ENCODE measurements around the gene CCDC83. TPM values are rescaled to one million over a fixed set of nuclear protein-coding genes. Genes with fewer than 3 reads are reported as not detected.

The CCDC83 gene
- total RNA-seq, 1 donor, result not detected

DNA sequence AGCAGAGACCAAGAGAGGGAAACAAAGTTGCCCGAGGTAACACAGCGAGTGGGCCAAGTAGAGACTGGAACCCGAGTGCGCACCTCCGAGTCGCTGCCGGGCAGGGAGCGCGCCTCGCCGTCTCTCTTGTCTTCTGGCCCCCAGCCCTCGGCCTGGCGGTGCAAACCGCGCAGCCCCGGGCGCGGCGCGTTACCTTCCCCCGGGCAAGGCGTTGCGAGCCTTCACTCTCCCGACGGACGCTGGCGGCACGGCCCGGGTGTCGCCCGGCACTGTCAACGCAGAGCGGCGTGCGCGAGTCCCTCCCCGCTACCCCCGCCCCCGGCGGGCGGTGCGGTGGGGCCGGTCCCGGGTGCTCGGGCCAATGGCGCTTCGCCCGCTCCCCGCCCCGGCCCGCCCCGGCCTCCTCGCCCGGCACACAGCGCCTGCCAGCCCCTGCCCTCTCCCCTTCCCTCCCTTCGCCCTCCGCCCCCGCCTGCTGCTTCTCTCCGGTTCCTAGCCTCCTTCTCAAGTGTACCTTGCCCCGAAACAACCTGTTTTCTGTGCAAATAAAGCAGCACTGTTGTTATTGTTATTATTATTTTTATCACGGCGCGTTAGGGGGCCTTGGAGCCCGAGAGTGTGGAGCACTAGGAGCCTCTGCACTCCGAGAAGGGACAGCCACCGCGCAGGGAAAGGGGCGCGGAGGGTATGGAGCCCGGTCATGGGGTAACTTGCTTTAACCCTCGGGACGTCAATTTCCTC is 44.1 kb upstream of the CCDC83 start, which contains the start of gene SYTL2:
SYTL2 (minus strand) TSS at position 271 of the 741 bp plus-strand sequence. CDS start 53,416 bp downstream, outside the sequence.
- DNase-seq (ENCODE audit: low read depth), result peak; percentile 44
- peak within 1 kb of the TSS; percentile 66 for H3K4me3 ChIP-seq (ENCODE audit: low read depth, low read length)
- TF ChIP-seq, protein P1, sequence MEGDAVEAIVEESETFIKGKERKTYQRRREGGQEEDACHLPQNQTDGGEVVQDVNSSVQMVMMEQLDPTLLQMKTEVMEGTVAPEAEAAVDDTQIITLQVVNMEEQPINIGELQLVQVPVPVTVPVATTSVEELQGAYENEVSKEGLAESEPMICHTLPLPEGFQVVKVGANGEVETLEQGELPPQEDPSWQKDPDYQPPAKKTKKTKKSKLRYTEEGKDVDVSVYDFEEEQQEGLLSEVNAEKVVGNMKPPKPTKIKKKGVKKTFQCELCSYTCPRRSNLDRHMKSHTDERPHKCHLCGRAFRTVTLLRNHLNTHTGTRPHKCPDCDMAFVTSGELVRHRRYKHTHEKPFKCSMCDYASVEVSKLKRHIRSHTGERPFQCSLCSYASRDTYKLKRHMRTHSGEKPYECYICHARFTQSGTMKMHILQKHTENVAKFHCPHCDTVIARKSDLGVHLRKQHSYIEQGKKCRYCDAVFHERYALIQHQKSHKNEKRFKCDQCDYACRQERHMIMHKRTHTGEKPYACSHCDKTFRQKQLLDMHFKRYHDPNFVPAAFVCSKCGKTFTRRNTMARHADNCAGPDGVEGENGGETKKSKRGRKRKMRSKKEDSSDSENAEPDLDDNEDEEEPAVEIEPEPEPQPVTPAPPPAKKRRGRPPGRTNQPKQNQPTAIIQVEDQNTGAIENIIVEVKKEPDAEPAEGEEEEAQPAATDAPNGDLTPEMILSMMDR (IDR thresholded peaks at IDR 0.05; ENCODE audit: insufficient read depth, low read depth, low read length), result no peak

DNA sequence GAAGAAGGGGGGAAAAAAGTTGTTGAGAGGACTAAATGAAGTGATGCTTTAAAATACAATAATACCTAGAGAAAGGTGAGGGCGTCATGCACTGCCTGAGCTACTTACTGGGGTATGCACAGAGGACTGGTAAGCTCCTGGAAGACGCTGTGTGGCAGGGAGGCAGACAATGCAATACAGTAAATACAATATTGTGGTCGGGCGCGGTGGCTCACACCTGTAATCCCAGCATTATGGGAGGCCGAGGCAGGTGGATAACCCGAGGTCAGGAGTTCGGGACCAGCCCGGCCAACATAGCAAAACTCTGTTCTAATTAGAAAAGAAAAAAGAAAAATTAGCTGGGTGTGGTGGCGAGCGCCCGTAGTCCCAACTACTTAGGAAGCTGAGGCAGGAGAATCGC is 43.6 kb upstream of the CCDC83 start:
- TF ChIP-seq, protein P1 (IDR thresholded peaks at IDR 0.05; ENCODE audit: insufficient read depth, low read depth, low read length), result no peak
- H3K4me3 ChIP-seq (ENCODE audit: low read depth, low read length), result peak overlapping the region; percentile 66
- DNase-seq (ENCODE audit: low read depth), result no peak

DNA sequence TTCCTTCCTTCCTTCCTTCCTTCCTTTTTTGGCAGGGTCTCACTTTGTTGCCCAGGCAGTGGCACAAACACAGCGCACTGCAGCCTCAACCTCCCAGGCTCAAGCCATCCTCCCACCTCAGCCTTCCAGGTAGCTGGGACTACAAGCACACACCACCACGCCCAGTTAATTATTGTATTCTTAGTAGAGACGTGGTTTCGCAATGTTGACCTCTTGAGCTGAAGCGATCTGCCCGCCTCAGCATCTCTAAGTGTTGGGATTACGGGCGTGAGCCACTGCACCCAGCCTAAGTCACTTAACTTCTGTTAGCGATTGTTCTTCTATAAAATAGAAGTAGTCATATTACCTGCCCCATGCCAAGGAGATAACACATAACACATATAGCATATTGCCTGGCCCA is 41.5 kb upstream of the CCDC83 start:
- DNase-seq (ENCODE audit: low read depth), result no peak

DNA sequence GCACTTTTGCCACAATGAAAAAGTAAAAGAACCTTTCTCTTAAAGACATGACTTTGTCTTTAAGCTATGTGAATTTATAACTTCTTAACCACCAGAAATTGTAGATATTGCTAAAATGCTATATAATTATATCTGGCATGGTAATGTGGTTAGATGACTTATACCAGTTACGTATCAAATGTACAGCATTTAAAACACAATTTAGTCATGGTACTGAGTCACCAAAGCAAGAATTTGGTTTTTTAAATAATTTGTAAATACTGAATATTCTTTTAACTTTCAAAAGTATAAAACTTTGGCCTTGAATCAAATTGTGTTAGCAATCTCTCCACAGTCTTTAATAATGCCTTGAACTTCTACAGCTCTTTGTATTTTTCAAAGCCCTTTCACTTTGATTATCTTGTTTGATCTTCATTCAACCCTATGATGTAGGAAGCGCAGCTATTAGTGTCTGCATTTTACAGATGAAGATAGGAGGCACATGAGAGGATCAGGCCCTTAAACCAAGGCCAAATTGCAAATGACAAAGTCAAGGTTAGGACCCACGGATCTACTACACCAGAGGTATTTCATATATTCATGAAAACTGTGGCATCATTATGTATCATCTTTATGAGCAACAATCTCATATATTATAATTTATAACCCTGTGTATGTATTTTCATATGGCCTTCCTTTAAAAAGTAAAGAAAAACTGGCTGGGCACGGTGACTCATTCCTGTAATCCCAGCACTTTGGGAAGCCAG is 39.8 kb upstream of the CCDC83 start:
- DNase-seq (ENCODE audit: low read depth), result peak; percentile 56
- no peak overlapping the region for H3K4me3 ChIP-seq (ENCODE audit: low read depth, low read length)
- TF ChIP-seq, protein P1 (IDR thresholded peaks at IDR 0.05; ENCODE audit: insufficient read depth, low read depth, low read length), result no peak

More for the DNA sequence above, 41.5 kb upstream of the CCDC83 start:
- TF ChIP-seq, protein P1 (IDR thresholded peaks at IDR 0.05; ENCODE audit: insufficient read depth, low read depth, low read length), result no peak
- H3K4me3 ChIP-seq (ENCODE audit: low read depth, low read length), result no peak overlapping the region

DNA sequence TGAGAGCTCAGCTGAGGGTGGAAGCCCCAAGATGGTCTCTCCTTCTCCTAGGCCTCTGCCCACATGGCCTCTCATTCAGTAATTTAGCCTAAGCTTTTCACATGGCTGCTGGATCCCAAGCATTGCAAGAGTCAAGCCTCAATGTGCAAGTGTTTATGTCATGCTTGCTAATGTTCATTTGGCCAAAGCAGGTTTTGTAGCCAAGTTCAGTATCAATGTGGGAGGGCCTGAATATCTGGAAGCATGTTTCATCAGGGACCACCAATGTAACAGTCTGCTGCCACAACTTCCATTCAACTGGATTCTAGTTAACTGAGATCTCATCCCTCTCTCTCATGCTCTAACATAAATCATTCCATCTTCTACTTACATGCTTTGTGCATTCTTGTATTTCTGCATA is 35.7 kb upstream of the CCDC83 start:
- no peak overlapping the region for H3K4me3 ChIP-seq (ENCODE audit: low read depth, low read length)
- TF ChIP-seq, protein P1 (IDR thresholded peaks at IDR 0.05; ENCODE audit: insufficient read depth, low read depth, low read length), result no peak
- no peak for DNase-seq (ENCODE audit: low read depth)

DNA sequence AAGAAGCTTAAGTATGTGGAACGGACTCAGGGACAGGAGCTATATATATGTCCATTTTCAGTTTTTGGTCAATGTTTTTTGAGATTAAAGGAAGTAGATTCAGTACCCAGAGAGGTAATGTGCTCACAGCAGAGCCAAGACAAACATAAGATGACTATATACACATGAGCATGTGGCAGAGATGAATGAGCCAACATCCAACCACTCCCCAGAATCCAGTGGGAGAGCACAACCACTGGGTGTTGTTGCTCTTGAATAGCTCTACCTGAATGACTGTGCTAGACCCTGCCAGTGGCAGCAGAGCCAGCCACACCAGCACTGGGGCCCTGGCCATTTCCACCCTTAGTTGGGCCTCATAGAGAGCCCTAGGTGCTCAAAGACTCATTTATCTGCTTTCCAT is 33.5 kb upstream of the CCDC83 start:
- no peak overlapping the region for H3K4me3 ChIP-seq (ENCODE audit: low read depth, low read length)
- no peak for DNase-seq (ENCODE audit: low read depth)
- TF ChIP-seq, protein P1 (IDR thresholded peaks at IDR 0.05; ENCODE audit: insufficient read depth, low read depth, low read length), result no peak
